Naive B cell (primary cell): ENCODE results near the gene PRDM15. TPM values are rescaled to one million over a fixed set of nuclear protein-coding genes. Genes with fewer than 3 reads are reported as not detected.

Source experiments
- ATAC-seq, 2 donors: fragments of 150-1000 bp; cut with Tn5 transposase; 2 replicates each; pipeline ENCODE4 v1.10.0; 2021; ENCODE audit warnings: low read depth in 2 of 2, mild to moderate bottlenecking in 2 of 2, moderate library complexity in 2 of 2
- DNase-seq: peaks from one replicate; pipeline ENCODE4 v3.0.0; 2022
- H3K27ac Mint-ChIP-seq, 6 donors: one replicate each; pipeline ENCODE4 v1.8.0; 2020 to 2022; ENCODE audit warnings: mild to moderate bottlenecking in 6 of 6, mixed read lengths in 6 of 6, moderate library complexity in 5 of 6, inconsistent platforms in 2 of 6
- H3K27me3 Mint-ChIP-seq, 3 donors: one replicate each; pipeline ENCODE4 v1.8.0; 2021 to 2022; ENCODE audit warnings: mixed read lengths in 3 of 3, mild to moderate bottlenecking in 1 of 3
- H3K36me3 Mint-ChIP-seq, 2 donors: one replicate each; pipeline ENCODE4 v1.8.0; 2020 to 2022; ENCODE audit warnings: mixed read lengths in 2 of 2, inconsistent platforms in 1 of 2, mild to moderate bottlenecking in 1 of 2
- H3K4me1 Mint-ChIP-seq, 3 donors: one replicate each; pipeline ENCODE4 v1.8.0; 2020 to 2022; ENCODE audit warnings: mixed read lengths in 3 of 3, inconsistent platforms in 1 of 3, mild to moderate bottlenecking in 1 of 3, moderate library complexity in 1 of 3
- H3K4me3 Mint-ChIP-seq, 8 donors: one replicate each; pipeline ENCODE4 v1.8.0; 2020 to 2022; ENCODE audit warnings: mild to moderate bottlenecking in 8 of 8, mixed read lengths in 8 of 8, moderate library complexity in 8 of 8, inconsistent platforms in 2 of 8
- H3K9me3 Mint-ChIP-seq, 7 donors: one replicate each; pipeline ENCODE4 v1.8.0; 2020 to 2022; ENCODE audit warnings: mixed read lengths in 7 of 7, mild to moderate bottlenecking in 5 of 7, inconsistent platforms in 2 of 7, moderate library complexity in 1 of 7
- polyA plus RNA-seq, 6 donors: library from polyadenylated mRNA; unstranded; fragments of 300-500 nt; fragmentation: Illumina TruSeq; gene quantifications; one replicate each; pipeline ENCODE4 v1.2.3, GENCODE V29; 2021; ENCODE audit warnings: low read depth in 6 of 6

PRDM15 gene
- polyA plus RNA-seq, 6 donors from 2014 or later: 0.91 to 3.7 (median 1.4) TPM; not detected in 1

GRCh38 chr21:41863439-41863740 is 15.8 kb downstream of the PRDM15 start:
- Mint-ChIP-seq H3K27me3 (no peaks in the 10 kb centered on the region), H3K4me1 (peaks cover 32 to 47% (median 38%) of the 10 kb centered on the region in 3 donors), H3K9me3 (no peaks in the 10 kb centered on the region), H3K27ac (peak overlapping the region in 4 of 6 donors; percentile 6 to 62 (median 8)), H3K4me3 (peak overlapping the region in 6 of 8 donors; percentile 13 to 59 (median 44)), H3K36me3 (no peaks in the 10 kb centered on the region)
- no peak for DNase-seq
- no peak for ATAC-seq

DNA sequence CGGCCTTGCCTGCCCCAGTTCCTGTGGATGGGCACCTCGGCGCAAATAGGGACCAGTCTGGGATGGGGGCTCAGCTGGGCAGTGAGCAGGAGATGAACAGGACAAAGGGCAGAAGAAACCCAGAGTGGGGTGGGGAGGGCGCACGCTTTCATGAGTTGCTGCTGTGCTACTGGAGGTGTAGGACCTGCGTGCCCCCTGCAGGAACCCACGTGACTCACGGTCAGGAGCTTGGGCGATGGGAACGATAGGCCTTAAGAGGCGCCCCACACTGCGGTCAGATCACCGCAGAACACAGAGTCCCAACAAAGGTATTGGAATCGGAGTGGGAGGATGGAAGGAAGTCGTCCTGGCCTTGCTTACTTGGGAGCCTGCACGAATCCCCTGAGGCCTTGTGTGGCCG is 17.2 kb downstream of the PRDM15 start:
- no peak for ATAC-seq
- DNase-seq: no peak
- Mint-ChIP-seq H3K36me3 (peaks cover 0 to 8% of the 10 kb centered on the region in 2 donors), H3K4me1 (peaks cover 32 to 40% (median 39%) of the 10 kb centered on the region in 3 donors), H3K27ac (no peak overlapping the region), H3K4me3 (no peak overlapping the region), H3K27me3 (no peaks in the 10 kb centered on the region), H3K9me3 (no peaks in the 10 kb centered on the region)

DNA sequence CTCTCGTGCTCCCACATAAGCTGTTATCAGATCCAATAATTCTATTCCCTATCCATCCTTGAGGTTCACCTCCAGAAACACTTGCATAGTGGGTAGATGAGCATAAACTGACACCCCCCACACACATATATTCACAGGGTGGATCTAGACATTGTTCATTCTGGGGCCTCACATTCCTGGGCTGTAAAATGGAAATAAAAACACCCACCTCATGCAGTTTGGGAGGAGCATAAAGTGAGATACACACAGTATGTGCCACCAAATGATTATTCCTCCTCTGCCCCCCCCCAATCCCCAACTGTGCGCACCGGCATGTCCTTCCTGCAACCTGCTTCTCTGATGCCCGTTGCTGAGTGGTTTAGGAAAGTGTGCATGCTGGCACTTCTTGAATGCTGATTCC is 17.9 kb downstream of the PRDM15 start:
- Mint-ChIP-seq H3K9me3 (no peaks in the 10 kb centered on the region), H3K27ac (no peak overlapping the region), H3K4me3 (no peak overlapping the region), H3K4me1 (peaks cover 32 to 39% (median 36%) of the 10 kb centered on the region in 3 donors), H3K36me3 (peaks cover 6 to 12% of the 10 kb centered on the region in 2 donors), H3K27me3 (no peaks in the 10 kb centered on the region)
- ATAC-seq (no peak), DNase-seq (no peak)

GRCh38 chr21:41859297-41859980 is 19.7 kb downstream of the PRDM15 start:
- Mint-ChIP-seq H3K27me3 (no peaks in the 10 kb centered on the region), H3K36me3 (peaks cover 6 to 18% of the 10 kb centered on the region in 2 donors), H3K4me1 (peaks cover 20 to 23% (median 22%) of the 10 kb centered on the region in 3 donors), H3K9me3 (no peaks in the 10 kb centered on the region), H3K27ac (no peak overlapping the region), H3K4me3 (no peak overlapping the region)
- no peak for DNase-seq
- ATAC-seq: no peak

- H3K27me3 Mint-ChIP-seq: no peaks in the 10 kb centered on the region
Observed at GRCh38 chr21:41858466-41859296, 20.5 kb downstream of the PRDM15 start.

GRCh38 chr21:41857771-41858300 is 21.3 kb downstream of the PRDM15 start:
- Mint-ChIP-seq H3K4me3 (no peak overlapping the region), H3K36me3 (peaks cover 12 to 22% of the 10 kb centered on the region in 2 donors), H3K27ac (peak overlapping the region in 1 of 6 donors; percentile 47), H3K9me3 (no peaks in the 10 kb centered on the region), H3K27me3 (no peaks in the 10 kb centered on the region), H3K4me1 (peaks cover 9 to 12% (median 10%) of the 10 kb centered on the region in 3 donors)
- DNase-seq: no peak
- no peak for ATAC-seq

More at GRCh38 chr21:41858466-41859296, 20.5 kb downstream of the PRDM15 start:
- Mint-ChIP-seq H3K4me1 (peaks cover 16 to 17% (median 17%) of the 10 kb centered on the region in 3 donors), H3K4me3 (no peak overlapping the region), H3K36me3 (peaks cover 6 to 22% of the 10 kb centered on the region in 2 donors), H3K27ac (no peak overlapping the region), H3K9me3 (no peaks in the 10 kb centered on the region)
- DNase-seq: no peak
- ATAC-seq: no peak

GRCh38 chr21:41856572-41856971 is 22.6 kb downstream of the PRDM15 start:
- ATAC-seq: no peak
- Mint-ChIP-seq H3K4me1 (peaks cover 5 to 7% (median 5%) of the 10 kb centered on the region in 3 donors), H3K27me3 (no peaks in the 10 kb centered on the region), H3K4me3 (no peak overlapping the region), H3K36me3 (peaks cover 12 to 22% of the 10 kb centered on the region in 2 donors), H3K27ac (no peak overlapping the region), H3K9me3 (no peaks in the 10 kb centered on the region)
- no peak for DNase-seq

DNA sequence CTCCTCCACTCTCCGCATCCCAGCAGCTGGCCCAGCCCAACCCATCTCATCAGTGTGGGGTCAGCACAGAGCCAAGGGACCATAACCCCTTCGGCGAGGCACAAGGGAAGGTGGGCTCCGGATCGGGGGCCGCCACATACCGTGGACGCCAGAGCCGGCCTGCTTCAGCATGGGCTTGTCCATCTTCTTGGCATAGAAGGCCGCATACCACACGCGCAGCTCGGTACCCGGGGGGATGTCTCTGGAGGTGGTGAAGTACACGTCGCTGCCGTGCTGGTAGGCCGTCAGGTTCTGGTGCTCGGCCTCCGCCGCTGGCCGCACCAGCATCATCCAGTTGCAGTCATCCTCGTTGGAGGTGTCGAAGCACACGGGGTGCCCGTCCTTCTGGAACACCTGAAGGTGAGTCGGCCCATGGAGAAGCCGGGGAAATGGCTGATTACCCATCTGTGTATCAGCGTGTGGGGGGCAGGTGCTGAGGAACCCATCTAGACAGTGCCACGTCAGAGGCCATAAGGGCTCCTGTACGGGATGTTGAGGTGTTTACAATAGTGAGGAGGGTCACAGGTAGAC is 24.6 kb downstream of the PRDM15 start:
- H3K4me1 Mint-ChIP-seq: peaks cover 4 to 6% (median 5%) of the 10 kb centered on the region in 3 donors
- H3K27me3 Mint-ChIP-seq: no peaks in the 10 kb centered on the region
- no peak for DNase-seq
- H3K4me3 Mint-ChIP-seq: no peak overlapping the region
- ATAC-seq: no peak
- H3K27ac Mint-ChIP-seq: peak overlapping the region in 2 of 6 donors; percentile 60 to 82
- H3K36me3 Mint-ChIP-seq: peaks cover 12 to 30% of the 10 kb centered on the region in 2 donors
- no peaks in the 10 kb centered on the region for H3K9me3 Mint-ChIP-seq

- H3K27ac Mint-ChIP-seq: no peak overlapping the region
- H3K4me3 Mint-ChIP-seq: no peak overlapping the region
- no peak for ATAC-seq
- no peaks in the 10 kb centered on the region for H3K27me3 Mint-ChIP-seq
- no peak for DNase-seq
- H3K9me3 Mint-ChIP-seq: no peaks in the 10 kb centered on the region
- H3K4me1 Mint-ChIP-seq: peaks cover 3 to 6% (median 4%) of the 10 kb centered on the region in 3 donors
- peaks cover 12 to 27% of the 10 kb centered on the region in 2 donors for H3K36me3 Mint-ChIP-seq
Observed at GRCh38 chr21:41852929-41853320, 26.2 kb downstream of the PRDM15 start.

- H3K36me3 Mint-ChIP-seq: peaks cover 12 to 23% of the 10 kb centered on the region in 2 donors
- no peaks in the 10 kb centered on the region for H3K9me3 Mint-ChIP-seq
- no peaks in the 10 kb centered on the region for H3K27me3 Mint-ChIP-seq
- DNase-seq: no peak
- H3K4me3 Mint-ChIP-seq: no peak overlapping the region
- H3K27ac Mint-ChIP-seq: no peak overlapping the region
- ATAC-seq: no peak
- H3K4me1 Mint-ChIP-seq: peaks cover 0 to 3% (median 0%) of the 10 kb centered on the region in 3 donors
Observed at GRCh38 chr21:41852151-41852928, 26.8 kb downstream of the PRDM15 start.

DNA sequence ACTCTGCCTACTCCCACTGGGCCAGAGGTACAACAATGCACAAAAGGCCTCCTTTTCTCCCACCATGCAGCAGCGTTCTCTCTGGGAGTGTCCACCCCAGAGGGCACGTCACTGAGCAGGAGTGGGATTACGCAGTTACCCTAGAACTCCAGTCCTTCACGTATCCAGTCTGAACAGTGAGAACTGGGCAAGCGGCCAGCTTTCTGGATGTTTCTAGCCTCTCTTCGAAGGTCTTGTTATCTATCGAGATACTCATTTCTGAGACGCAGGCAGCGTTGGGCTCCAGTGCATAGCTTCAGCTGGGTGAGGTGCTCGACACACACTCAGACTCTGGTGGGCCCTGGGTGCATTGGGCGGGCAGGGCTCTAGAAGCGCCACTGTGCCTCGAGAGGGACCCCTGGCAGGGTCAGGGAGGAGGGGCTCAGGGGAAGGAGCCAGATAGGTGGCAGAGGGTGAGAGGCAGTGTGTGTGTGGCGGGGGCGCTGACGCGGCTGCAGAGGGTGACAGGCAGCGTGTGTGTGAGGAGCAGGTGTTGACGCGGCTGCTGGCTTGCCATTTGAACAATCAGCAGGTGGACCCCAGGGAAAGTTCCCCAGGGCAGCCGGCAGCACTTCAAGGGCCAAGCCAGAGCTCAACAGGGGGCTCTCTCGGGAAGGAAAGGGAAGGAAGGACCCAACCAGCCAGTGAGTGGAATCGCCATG is 27.9 kb downstream of the PRDM15 start:
- no peak for DNase-seq
- Mint-ChIP-seq H3K27me3 (no peaks in the 10 kb centered on the region), H3K4me3 (peak overlapping the region in 1 of 8 donors; percentile 37), H3K4me1 (peaks cover 0 to 3% (median 0%) of the 10 kb centered on the region in 3 donors), H3K36me3 (peaks cover 6 to 18% of the 10 kb centered on the region in 2 donors), H3K9me3 (no peaks in the 10 kb centered on the region), H3K27ac (peak overlapping the region in 1 of 6 donors; percentile 51)
- no peak for ATAC-seq

GRCh38 chr21:41850085-41850484 is 29.1 kb downstream of the PRDM15 start:
- ATAC-seq (no peak), DNase-seq (no peak)
- H3K27ac Mint-ChIP-seq: no peak overlapping the region
- peaks cover 0 to 3% (median 2%) of the 10 kb centered on the region in 3 donors for H3K4me1 Mint-ChIP-seq
- H3K27me3 Mint-ChIP-seq: no peaks in the 10 kb centered on the region
- H3K4me3 Mint-ChIP-seq: no peak overlapping the region
- H3K9me3 Mint-ChIP-seq: no peaks in the 10 kb centered on the region
- peaks cover 6 to 16% of the 10 kb centered on the region in 2 donors for H3K36me3 Mint-ChIP-seq
